Measurements from ENCODE around the gene INPP5D. TPM values are rescaled to one million over a fixed set of nuclear protein-coding genes. Genes with fewer than 3 reads are reported as not detected.

The INPP5D gene
- total and polyA plus RNA-seq, 2 of the 8 experiments (the other 6 are each of a cell fraction or from before 2014, with no cell fraction given) = 4.5 to 7.1 TPM

- TF ChIP-seq, protein P1, sequence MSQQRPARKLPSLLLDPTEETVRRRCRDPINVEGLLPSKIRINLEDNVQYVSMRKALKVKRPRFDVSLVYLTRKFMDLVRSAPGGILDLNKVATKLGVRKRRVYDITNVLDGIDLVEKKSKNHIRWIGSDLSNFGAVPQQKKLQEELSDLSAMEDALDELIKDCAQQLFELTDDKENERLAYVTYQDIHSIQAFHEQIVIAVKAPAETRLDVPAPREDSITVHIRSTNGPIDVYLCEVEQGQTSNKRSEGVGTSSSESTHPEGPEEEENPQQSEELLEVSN (IDR thresholded peaks at IDR 0.05) = no peak
Observed at GRCh38 chr2:233094614-233095013, 34.5 kb downstream of the INPP5D start (continued).

Measured in H1 (cell line).